ENCODE measurements around the gene ZNF638.
"Not testable (repeated sequence)": the region's sequence is repeated elsewhere in the genome, so short reads cannot be mapped to it uniquely, and the experiment has no call there.

Gene ZNF638

DNA sequence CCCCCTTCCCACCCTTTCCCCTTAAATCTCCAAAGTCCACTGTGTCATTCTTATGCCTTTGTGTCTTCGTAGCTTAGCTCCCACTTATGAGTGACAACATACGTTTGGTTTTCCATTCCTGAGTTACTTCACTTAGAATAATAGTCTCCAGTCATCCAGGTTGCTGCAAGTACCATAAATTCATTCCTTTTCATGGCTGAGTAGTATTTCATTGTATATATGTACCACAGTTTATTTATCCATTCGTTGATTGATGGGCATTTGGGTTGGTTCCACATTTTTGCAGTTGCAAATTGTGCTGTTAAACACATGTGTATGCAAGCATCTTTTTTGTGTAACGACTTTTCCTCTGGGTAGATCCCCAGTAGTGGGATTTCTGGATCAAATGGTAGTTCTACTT is 14.5 kb upstream of the ZNF638 start:
- Histone ChIP-seq H2BK12ac (ENCODE audit: low read length) (no peak overlapping the region), H3K23ac (ENCODE audit: low read length) (no peak overlapping the region), H3K27me3 (ENCODE audit: insufficient read depth, low read length) (no peaks in the 10 kb centered on the region), H4K8ac (ENCODE audit: low read depth, low read length) (no peak overlapping the region), H2AK5ac (ENCODE audit: low read length) (no peak overlapping the region), H3K18ac (ENCODE audit: low read length) (no peak overlapping the region), H3K9me3 (ENCODE audit: insufficient read depth, low read depth, low read length) (no peaks in the 10 kb centered on the region), H3K36me3 (ENCODE audit: control insufficient read depth in 1 of 2, insufficient read depth in 2 of 2, low read length in 2 of 2) (no peaks in the 10 kb centered on the region), H3K9ac (ENCODE audit: low read length) (no peak overlapping the region), H3K79me1 (ENCODE audit: low read length) (no peaks in the 10 kb centered on the region), H4K91ac (ENCODE audit: low read depth, low read length) (no peak overlapping the region), H3K4me1 (ENCODE audit: control insufficient read depth in 1 of 2, insufficient read depth in 2 of 2, low read length in 2 of 2) (no peaks in the 10 kb centered on the region), H4K12ac (ENCODE audit: low read depth, low read length) (no peak overlapping the region), H2AFZ (ENCODE audit: insufficient read depth, low read length, poor library complexity) (no peak overlapping the region), H2BK5ac (ENCODE audit: low read depth, low read length, poor library complexity) (no peak overlapping the region), H3K27ac (ENCODE audit: low read depth, low read length) (no peak overlapping the region), H3K4me2 (ENCODE audit: low read length) (no peak overlapping the region), H3K4me3 (ENCODE audit: low read depth, low read length) (no peak overlapping the region), H3K14ac (ENCODE audit: low read length) (no peak overlapping the region), H2BK120ac (ENCODE audit: insufficient read depth, low read length, poor library complexity) (no peak overlapping the region), H3K79me2 (ENCODE audit: control insufficient read depth, insufficient read depth, low read length, poor library complexity) (no peaks in the 10 kb centered on the region), H3K4ac (ENCODE audit: low read depth, low read length) (no peak overlapping the region)
- no peak for DNase-seq
- no CpG with 5 or more reads among the region's 4 CpGs for WGBS (ENCODE audit: extremely low coverage, insufficient coverage, insufficient read length)

DNA sequence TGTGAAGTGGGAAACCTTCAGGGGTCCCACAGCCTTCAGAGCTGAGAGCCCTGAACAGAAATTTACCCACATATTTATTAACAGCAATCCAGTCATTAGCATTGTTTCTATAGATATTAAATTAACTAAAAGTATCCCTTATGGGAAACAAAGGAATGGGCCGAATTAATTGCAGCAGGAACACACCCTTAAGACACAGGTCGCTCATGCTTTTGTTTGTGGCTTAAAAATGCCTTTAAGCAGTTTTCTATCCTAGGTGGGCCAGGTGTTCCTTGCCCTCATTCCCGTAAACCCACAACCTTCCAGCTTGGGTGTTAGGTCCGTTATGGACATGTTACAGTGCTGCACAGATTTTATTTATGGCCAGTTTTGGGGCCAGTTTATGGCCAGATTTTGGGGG is 13.7 kb upstream of the ZNF638 start:
- not testable (repeated sequence) for H3K23ac ChIP-seq (ENCODE audit: low read length); H4K8ac ChIP-seq (ENCODE audit: low read depth, low read length); H3K36me3 ChIP-seq (ENCODE audit: control insufficient read depth in 1 of 2, insufficient read depth in 2 of 2, low read length in 2 of 2); H2BK120ac ChIP-seq (ENCODE audit: insufficient read depth, low read length, poor library complexity); H3K14ac ChIP-seq (ENCODE audit: low read length); H3K4ac ChIP-seq (ENCODE audit: low read depth, low read length); DNase-seq; H3K4me2 ChIP-seq (ENCODE audit: low read length); H3K27ac ChIP-seq (ENCODE audit: low read depth, low read length); H2BK12ac ChIP-seq (ENCODE audit: low read length); H2AFZ ChIP-seq (ENCODE audit: insufficient read depth, low read length, poor library complexity); H3K4me3 ChIP-seq (ENCODE audit: low read depth, low read length); H4K12ac ChIP-seq (ENCODE audit: low read depth, low read length); H3K4me1 ChIP-seq (ENCODE audit: control insufficient read depth in 1 of 2, insufficient read depth in 2 of 2, low read length in 2 of 2); H2AK5ac ChIP-seq (ENCODE audit: low read length); H4K91ac ChIP-seq (ENCODE audit: low read depth, low read length); H3K9me3 ChIP-seq (ENCODE audit: insufficient read depth, low read depth, low read length); H3K79me2 ChIP-seq (ENCODE audit: control insufficient read depth, insufficient read depth, low read length, poor library complexity); H3K27me3 ChIP-seq (ENCODE audit: insufficient read depth, low read length); H3K18ac ChIP-seq (ENCODE audit: low read length); H2BK5ac ChIP-seq (ENCODE audit: low read depth, low read length, poor library complexity); H3K79me1 ChIP-seq (ENCODE audit: low read length); H3K9ac ChIP-seq (ENCODE audit: low read length)
- WGBS (ENCODE audit: extremely low coverage, insufficient coverage, insufficient read length), result no CpG with 5 or more reads among the region's 4 CpGs

DNA sequence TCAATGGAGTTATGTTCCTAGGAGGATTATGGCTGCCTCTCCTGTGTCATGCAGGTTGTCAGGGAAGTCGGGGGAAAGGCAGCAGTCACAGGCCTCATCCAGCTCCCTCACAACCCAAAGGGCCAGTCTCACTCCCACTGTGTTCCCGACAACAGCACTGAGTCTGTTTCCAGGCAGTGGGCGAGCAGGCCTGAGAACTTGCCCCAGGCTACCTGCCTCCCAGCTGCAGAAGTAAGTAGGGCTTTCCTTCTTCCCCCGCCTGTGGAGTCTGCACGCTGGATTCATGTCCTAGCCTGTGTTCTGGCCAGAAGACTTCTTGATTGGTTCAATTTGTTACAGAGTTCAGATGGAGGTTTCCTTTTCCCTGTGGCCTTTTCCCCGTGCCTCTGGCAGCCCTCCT is 8.2 kb upstream of the ZNF638 start:
- H3K4me3 ChIP-seq (ENCODE audit: low read depth, low read length), result no peak overlapping the region
- WGBS (ENCODE audit: extremely low coverage, insufficient coverage, insufficient read length), result no CpG with 5 or more reads among the region's 6 CpGs
- H3K4me1 ChIP-seq (ENCODE audit: control insufficient read depth in 1 of 2, insufficient read depth in 2 of 2, low read length in 2 of 2), result no peaks in the 10 kb centered on the region
- H3K4me2 ChIP-seq (ENCODE audit: low read length), result no peak overlapping the region
- no peak overlapping the region for H3K4ac ChIP-seq (ENCODE audit: low read depth, low read length)
- no peak overlapping the region for H2BK120ac ChIP-seq (ENCODE audit: insufficient read depth, low read length, poor library complexity)
- no peaks in the 10 kb centered on the region for H3K79me1 ChIP-seq (ENCODE audit: low read length)
- no peaks in the 10 kb centered on the region for H3K27me3 ChIP-seq (ENCODE audit: insufficient read depth, low read length)
- H3K79me2 ChIP-seq (ENCODE audit: control insufficient read depth, insufficient read depth, low read length, poor library complexity), result no peaks in the 10 kb centered on the region
- H3K9me3 ChIP-seq (ENCODE audit: insufficient read depth, low read depth, low read length), result no peaks in the 10 kb centered on the region
- H4K12ac ChIP-seq (ENCODE audit: low read depth, low read length), result no peak overlapping the region
- no peak overlapping the region for H4K91ac ChIP-seq (ENCODE audit: low read depth, low read length)
- H3K27ac ChIP-seq (ENCODE audit: low read depth, low read length), result no peak overlapping the region
- no peak overlapping the region for H4K8ac ChIP-seq (ENCODE audit: low read depth, low read length)
- H2AK5ac ChIP-seq (ENCODE audit: low read length), result no peak overlapping the region
- H3K9ac ChIP-seq (ENCODE audit: low read length), result no peak overlapping the region
- no peak overlapping the region for H2AFZ ChIP-seq (ENCODE audit: insufficient read depth, low read length, poor library complexity)
- DNase-seq, result no peak
- H3K14ac ChIP-seq (ENCODE audit: low read length), result no peak overlapping the region
- H2BK5ac ChIP-seq (ENCODE audit: low read depth, low read length, poor library complexity), result no peak overlapping the region
- H3K36me3 ChIP-seq (ENCODE audit: control insufficient read depth in 1 of 2, insufficient read depth in 2 of 2, low read length in 2 of 2), result no peaks in the 10 kb centered on the region
- H3K18ac ChIP-seq (ENCODE audit: low read length), result no peak overlapping the region
- H3K23ac ChIP-seq (ENCODE audit: low read length), result no peak overlapping the region
- H2BK12ac ChIP-seq (ENCODE audit: low read length), result no peak overlapping the region

DNA sequence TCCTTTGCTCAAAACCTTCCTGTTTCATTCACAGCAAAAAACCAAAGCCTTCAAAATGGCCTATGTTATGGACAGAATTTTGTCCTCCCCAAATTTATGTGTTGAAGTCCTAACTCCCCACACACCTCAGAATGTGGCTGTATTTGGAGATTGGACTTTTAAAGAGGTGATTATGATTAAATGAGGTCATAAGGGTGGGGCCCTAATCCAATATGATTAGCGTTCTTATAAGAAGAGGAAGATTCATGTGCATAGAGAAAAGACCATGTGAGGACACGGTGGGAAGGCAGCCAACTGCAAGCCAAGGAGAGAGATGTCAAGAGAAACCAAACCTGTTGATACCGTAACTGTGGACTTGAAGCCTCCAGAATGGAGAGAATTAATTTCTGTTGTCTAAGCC is 4.6 kb upstream of the ZNF638 start:
- Histone ChIP-seq H3K9me3 (ENCODE audit: insufficient read depth, low read depth, low read length) (no peaks in the 10 kb centered on the region), H3K9ac (ENCODE audit: low read length) (no peak overlapping the region), H3K4me3 (ENCODE audit: low read depth, low read length) (no peak overlapping the region), H4K12ac (ENCODE audit: low read depth, low read length) (no peak overlapping the region), H3K18ac (ENCODE audit: low read length) (no peak overlapping the region), H4K8ac (ENCODE audit: low read depth, low read length) (no peak overlapping the region), H2AFZ (ENCODE audit: insufficient read depth, low read length, poor library complexity) (no peak overlapping the region), H3K23ac (ENCODE audit: low read length) (no peak overlapping the region), H2BK120ac (ENCODE audit: insufficient read depth, low read length, poor library complexity) (no peak overlapping the region), H2AK5ac (ENCODE audit: low read length) (no peak overlapping the region), H3K4me1 (ENCODE audit: control insufficient read depth in 1 of 2, insufficient read depth in 2 of 2, low read length in 2 of 2) (no peaks in the 10 kb centered on the region), H3K36me3 (ENCODE audit: control insufficient read depth in 1 of 2, insufficient read depth in 2 of 2, low read length in 2 of 2) (no peaks in the 10 kb centered on the region), H3K27ac (ENCODE audit: low read depth, low read length) (no peak overlapping the region), H3K79me1 (ENCODE audit: low read length) (peaks cover 4% of the 10 kb centered on the region), H2BK5ac (ENCODE audit: low read depth, low read length, poor library complexity) (no peak overlapping the region), H4K91ac (ENCODE audit: low read depth, low read length) (no peak overlapping the region), H2BK12ac (ENCODE audit: low read length) (no peak overlapping the region), H3K14ac (ENCODE audit: low read length) (no peak overlapping the region), H3K79me2 (ENCODE audit: control insufficient read depth, insufficient read depth, low read length, poor library complexity) (peaks cover 3% of the 10 kb centered on the region), H3K27me3 (ENCODE audit: insufficient read depth, low read length) (no peaks in the 10 kb centered on the region), H3K4ac (ENCODE audit: low read depth, low read length) (no peak overlapping the region), H3K4me2 (ENCODE audit: low read length) (no peak overlapping the region)
- no CpG with 5 or more reads among the region's 3 CpGs for WGBS (ENCODE audit: extremely low coverage, insufficient coverage, insufficient read length)
- no peak for DNase-seq
